ENCODE measurements around the gene RPL13A. TPM values are rescaled to one million over a fixed set of nuclear protein-coding genes. Genes with fewer than 3 reads are reported as not detected.
A peak's percentile ranks its signal among the peaks of the same experiment; 100 is the strongest.
"Not testable (repeated sequence)": the region's sequence is repeated elsewhere in the genome, so short reads cannot be mapped to it uniquely, and the experiment has no call there.

RPL13A gene
- total and polyA plus RNA-seq, 2 donors from 2014 or later: 2,090 to 3,309 TPM

DNA sequence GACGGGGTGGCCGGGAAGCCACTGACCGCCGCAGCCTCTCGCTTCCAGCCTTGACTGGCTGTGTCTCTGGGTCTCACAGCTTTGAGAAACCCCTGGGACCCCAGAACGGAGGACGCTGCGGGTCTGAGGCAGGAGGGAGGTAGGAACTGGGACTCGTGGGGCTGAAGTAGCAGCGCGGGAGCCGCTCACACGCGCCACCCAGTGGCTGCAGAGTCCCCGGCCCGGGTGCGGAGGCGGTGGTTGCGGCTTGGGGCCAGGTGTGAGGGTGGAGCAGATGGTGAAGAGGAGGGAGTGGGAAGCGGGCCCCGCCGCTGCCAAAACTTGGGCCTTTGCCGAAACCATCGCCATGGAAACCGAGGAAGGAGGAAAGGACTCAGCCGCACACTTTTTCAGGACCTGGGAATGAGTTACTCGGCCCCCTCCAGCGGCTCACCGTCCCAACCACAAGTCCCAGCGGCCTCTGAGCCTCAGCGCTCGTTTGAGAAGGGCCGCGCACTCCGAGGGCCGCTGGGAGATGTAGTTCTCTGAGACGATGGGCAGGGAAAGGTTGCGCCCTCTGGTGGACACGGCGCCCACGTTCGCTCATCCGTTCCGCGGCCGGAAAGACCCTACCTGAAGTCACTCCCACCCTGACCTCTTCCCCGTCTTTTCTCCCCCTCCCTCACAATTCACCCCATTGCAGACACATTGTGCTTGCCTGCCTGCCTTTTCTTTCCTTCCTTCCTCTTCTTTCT lies 43.9 kb upstream of the RPL13A start:
- Histone ChIP-seq H3K4me1 (ENCODE audit: control insufficient read depth in 2 of 3, insufficient read depth in 2 of 3, low read depth in 1 of 3, low read length in 3 of 3) (peaks cover 0 to 2% (median 0%) of the 10 kb centered on the region in 3 donors), H3K4me3 (ENCODE audit: low read length in 3 of 3) (peak overlapping the region; percentile 51 to 63 (median 58)), H3K9me3 (ENCODE audit: control insufficient read depth in 2 of 3, insufficient read depth in 1 of 3, low read length in 3 of 3) (no peaks in the 10 kb centered on the region), H3K9ac (ENCODE audit: low read length in 3 of 3) (peak overlapping the region in 2 of 3 donors; percentile 27 to 37), H3K27ac (ENCODE audit: low read depth in 2 of 2, low read length in 2 of 2) (peak overlapping the region; percentile 74 to 78), H3K36me3 (ENCODE audit: control insufficient read depth in 2 of 3, insufficient read depth in 3 of 3, low read length in 3 of 3) (peaks cover 0 to 4% (median 0%) of the 10 kb centered on the region in 3 donors), H3K27me3 (ENCODE audit: control insufficient read depth, insufficient read depth, low read length) (peaks cover 27% of the 10 kb centered on the region)
- intact Hi-C loops (cut with DNase I): loop anchor here (10.0 kb wide), 1 partner anchor 49 kb away; no protein-coding TSS in a partner anchor
- FAIRE-seq: peak; percentile 29
- DNase-seq: peak; percentile 95 to 98 (median 97)
- TF ChIP-seq, protein P1, sequence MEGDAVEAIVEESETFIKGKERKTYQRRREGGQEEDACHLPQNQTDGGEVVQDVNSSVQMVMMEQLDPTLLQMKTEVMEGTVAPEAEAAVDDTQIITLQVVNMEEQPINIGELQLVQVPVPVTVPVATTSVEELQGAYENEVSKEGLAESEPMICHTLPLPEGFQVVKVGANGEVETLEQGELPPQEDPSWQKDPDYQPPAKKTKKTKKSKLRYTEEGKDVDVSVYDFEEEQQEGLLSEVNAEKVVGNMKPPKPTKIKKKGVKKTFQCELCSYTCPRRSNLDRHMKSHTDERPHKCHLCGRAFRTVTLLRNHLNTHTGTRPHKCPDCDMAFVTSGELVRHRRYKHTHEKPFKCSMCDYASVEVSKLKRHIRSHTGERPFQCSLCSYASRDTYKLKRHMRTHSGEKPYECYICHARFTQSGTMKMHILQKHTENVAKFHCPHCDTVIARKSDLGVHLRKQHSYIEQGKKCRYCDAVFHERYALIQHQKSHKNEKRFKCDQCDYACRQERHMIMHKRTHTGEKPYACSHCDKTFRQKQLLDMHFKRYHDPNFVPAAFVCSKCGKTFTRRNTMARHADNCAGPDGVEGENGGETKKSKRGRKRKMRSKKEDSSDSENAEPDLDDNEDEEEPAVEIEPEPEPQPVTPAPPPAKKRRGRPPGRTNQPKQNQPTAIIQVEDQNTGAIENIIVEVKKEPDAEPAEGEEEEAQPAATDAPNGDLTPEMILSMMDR (IDR thresholded peaks at IDR 0.05; ENCODE audit: borderline replicate concordance, extremely low read depth, insufficient read depth): peak; percentile 91

DNA sequence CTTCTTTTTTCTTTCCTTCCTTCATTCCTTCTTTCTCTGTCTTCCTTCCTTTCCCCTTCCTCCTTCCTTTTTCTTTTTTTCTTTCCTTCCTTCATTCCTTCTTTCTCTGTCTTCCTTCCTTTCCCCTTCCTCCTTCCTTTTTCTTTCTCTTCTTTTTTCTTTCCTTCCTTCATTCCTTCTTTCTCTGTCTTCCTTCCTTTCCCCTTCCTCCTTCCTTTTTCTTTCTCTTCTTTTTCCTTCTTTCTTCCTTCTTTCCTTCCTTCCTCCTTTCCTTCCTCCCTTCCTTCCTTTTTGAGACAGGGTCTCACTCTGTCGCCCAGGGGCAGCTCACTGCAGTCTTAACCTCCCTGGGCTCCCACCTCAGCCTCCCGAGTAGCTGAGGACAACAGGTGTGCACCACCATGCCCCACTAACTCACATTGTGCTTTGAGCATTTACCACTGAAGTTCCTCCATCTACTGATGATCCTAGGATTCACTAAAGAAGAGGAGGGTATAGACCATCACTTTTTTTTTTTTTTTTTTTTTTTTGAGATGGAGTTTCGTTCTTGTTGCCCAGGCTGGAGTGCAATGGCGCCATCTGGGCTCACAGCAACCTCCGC lies 43.2 kb upstream of the RPL13A start:
- not testable (repeated sequence) for H3K9ac ChIP-seq (ENCODE audit: low read length in 3 of 3); H3K9me3 ChIP-seq (ENCODE audit: control insufficient read depth in 2 of 3, insufficient read depth in 1 of 3, low read length in 3 of 3); H3K4me3 ChIP-seq (ENCODE audit: low read length in 3 of 3); FAIRE-seq; H3K4me1 ChIP-seq (ENCODE audit: control insufficient read depth in 2 of 3, insufficient read depth in 2 of 3, low read depth in 1 of 3, low read length in 3 of 3); DNase-seq; H3K36me3 ChIP-seq (ENCODE audit: control insufficient read depth in 2 of 3, insufficient read depth in 3 of 3, low read length in 3 of 3)
- Histone ChIP-seq H3K27me3 (ENCODE audit: control insufficient read depth, insufficient read depth, low read length) (peaks cover 20% of the 10 kb centered on the region), H3K27ac (ENCODE audit: low read depth in 2 of 2, low read length in 2 of 2) (peak overlapping the region in 1 of 2 donors; percentile 2)
- intact Hi-C loops (cut with DNase I): loop anchor here (10.0 kb wide), 1 partner anchor 49 kb away; no protein-coding TSS in a partner anchor

DNA sequence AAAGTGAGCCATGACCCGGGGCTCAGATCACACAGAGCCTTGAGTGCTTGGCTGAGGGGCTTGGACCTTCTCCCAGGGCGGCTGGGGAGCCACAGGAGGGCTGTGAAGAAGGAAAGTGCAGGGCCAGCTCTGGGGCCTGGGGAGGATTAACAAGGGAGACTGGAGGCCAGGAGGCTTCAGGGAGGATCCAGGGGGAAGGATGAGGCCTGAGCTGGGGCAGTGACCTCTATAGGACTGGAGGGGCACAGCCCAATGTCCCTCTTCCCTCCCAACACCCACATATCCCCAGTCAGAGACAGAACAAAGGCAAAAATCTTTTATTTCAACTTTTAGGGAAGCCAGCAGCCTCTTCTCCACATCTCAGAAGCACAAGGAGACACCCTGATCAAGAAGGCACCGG lies 41.4 kb upstream of the RPL13A start:
- TF ChIP-seq, protein P1 (IDR thresholded peaks at IDR 0.05; ENCODE audit: borderline replicate concordance, extremely low read depth, insufficient read depth): no peak
- H3K27ac ChIP-seq (ENCODE audit: low read depth in 2 of 2, low read length in 2 of 2): no peak overlapping the region
- no peak overlapping the region for H3K4me3 ChIP-seq (ENCODE audit: low read length in 3 of 3)
- H3K36me3 ChIP-seq (ENCODE audit: control insufficient read depth in 2 of 3, insufficient read depth in 3 of 3, low read length in 3 of 3): peaks cover 0 to 4% (median 2%) of the 10 kb centered on the region in 3 donors
- DNase-seq: no peak
- peaks cover 0 to 6% (median 0%) of the 10 kb centered on the region in 3 donors for H3K4me1 ChIP-seq (ENCODE audit: control insufficient read depth in 2 of 3, insufficient read depth in 2 of 3, low read depth in 1 of 3, low read length in 3 of 3)
- peaks cover 7% of the 10 kb centered on the region for H3K27me3 ChIP-seq (ENCODE audit: control insufficient read depth, insufficient read depth, low read length)
- H3K9me3 ChIP-seq (ENCODE audit: control insufficient read depth in 2 of 3, insufficient read depth in 1 of 3, low read length in 3 of 3): no peaks in the 10 kb centered on the region
- no peak overlapping the region for H3K9ac ChIP-seq (ENCODE audit: low read length in 3 of 3)
- intact Hi-C loops (cut with DNase I): loop anchor here (10.0 kb wide), 1 partner anchor 51 kb away; no protein-coding TSS in a partner anchor
- FAIRE-seq: no peak
